ENCODE results near the gene TBCK.

- TF ChIP-seq, protein P1, sequence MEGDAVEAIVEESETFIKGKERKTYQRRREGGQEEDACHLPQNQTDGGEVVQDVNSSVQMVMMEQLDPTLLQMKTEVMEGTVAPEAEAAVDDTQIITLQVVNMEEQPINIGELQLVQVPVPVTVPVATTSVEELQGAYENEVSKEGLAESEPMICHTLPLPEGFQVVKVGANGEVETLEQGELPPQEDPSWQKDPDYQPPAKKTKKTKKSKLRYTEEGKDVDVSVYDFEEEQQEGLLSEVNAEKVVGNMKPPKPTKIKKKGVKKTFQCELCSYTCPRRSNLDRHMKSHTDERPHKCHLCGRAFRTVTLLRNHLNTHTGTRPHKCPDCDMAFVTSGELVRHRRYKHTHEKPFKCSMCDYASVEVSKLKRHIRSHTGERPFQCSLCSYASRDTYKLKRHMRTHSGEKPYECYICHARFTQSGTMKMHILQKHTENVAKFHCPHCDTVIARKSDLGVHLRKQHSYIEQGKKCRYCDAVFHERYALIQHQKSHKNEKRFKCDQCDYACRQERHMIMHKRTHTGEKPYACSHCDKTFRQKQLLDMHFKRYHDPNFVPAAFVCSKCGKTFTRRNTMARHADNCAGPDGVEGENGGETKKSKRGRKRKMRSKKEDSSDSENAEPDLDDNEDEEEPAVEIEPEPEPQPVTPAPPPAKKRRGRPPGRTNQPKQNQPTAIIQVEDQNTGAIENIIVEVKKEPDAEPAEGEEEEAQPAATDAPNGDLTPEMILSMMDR (conservative IDR thresholded peaks at IDR 0.05; ENCODE audit: low read depth, low read length) = no peak
- TF ChIP-seq EZH2 (IDR thresholded peaks at IDR 0.05; ENCODE audit: borderline replicate concordance, low read depth, low read length, poor library complexity, severe bottlenecking) = no peak
Observed at GRCh38 chr4:106284227-106284626, 31.8 kb downstream of the TBCK start.

Measured in A673 (cell line).